GM21390 (cell line): ENCODE results near the gene GRID1.
"Not testable (repeated sequence)": the region's sequence is repeated elsewhere in the genome, so short reads cannot be mapped to it uniquely, and the experiment has no call there.

ENCODE experiments used
- ATAC-seq: cut with Tn5 transposase; IDR thresholded peaks from one replicate; pipeline ENCODE4 v1.9.1; 2021; ENCODE audit not compliant: unreplicated experiment

GRID1 gene

GRCh38 chr10:86053675-86054074 lies 312.9 kb downstream of the GRID1 start:
- no peak for ATAC-seq

DNA sequence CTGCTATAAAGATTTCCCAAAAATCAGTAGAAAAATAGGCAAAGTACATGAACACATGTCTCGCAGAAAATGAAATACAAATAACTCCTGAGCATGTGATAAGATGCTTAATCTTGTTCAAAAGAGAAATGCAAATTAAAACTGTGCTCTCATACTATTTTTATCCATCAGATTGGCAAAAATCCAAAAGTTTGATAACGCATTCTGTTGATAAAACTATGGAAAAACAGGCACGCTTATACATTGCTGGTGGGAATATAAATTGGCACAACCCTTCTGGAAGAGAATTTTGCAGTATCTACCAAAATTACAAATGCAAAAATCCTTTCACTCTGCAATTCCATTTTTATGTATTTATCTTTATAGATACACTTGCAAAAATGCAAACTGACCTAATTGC lies 315.0 kb downstream of the GRID1 start:
- ATAC-seq = no peak

DNA sequence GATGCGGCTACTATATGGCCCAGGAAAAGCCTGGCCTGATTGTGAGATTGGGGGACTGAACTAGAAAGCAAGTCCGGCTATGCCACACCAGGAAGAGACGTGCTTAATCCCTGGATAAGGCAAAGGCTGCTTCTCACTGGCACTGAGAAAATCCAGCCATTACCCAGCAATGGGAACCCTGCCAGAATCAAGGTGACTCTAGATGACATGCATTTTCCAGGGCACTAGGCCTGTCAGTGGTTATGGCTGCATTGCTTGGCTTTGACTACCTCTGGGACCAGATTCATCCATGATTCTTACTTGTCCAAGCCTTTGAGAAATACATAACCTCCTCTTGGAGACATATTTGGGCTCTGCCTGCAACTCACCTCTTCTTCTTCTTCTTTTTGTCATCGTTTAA lies 317.2 kb downstream of the GRID1 start:
- no peak for ATAC-seq

- no peak for ATAC-seq
These were observed 317.6 kb downstream of the GRID1 start for GRCh38 chr10:86048973-86049372.

DNA sequence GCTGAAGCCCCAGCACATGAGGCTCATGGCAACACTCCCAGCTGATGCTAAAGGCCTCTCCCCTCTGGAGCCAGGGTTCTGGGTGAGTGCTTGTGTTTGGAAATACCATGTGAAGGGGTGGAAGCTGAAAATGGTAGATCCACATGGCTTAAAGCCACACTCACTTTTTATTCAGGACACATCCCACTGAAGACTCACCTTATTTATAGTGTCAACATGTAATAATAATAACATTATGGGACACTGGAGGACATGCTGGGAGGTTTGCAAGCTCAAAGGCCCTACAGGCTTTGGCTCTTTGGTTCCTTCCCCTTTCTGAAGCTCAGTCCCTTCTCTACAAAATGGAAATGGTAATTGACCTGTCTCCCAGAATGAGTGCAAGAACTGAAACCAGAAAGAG lies 318.0 kb downstream of the GRID1 start:
- ATAC-seq = no peak

DNA sequence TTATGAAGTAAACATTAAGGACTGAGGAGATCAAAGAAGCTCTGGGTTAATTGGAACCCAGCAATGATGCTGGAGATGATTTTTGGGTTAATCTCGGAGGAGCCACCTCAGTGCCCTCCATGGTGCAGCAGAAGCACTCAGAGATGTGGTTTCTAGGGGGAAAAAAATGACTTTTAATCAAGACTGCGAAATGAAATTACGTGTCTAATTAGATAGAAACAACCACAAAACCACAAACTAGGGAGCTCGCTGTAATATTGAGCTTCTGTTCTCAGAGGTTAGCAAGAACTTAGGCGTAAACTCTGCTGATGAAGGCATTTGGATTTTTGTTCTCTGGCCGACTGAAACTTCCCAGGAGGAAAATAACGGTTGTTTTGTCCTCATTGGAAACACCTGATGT lies 319.0 kb downstream of the GRID1 start:
- ATAC-seq = no peak

DNA sequence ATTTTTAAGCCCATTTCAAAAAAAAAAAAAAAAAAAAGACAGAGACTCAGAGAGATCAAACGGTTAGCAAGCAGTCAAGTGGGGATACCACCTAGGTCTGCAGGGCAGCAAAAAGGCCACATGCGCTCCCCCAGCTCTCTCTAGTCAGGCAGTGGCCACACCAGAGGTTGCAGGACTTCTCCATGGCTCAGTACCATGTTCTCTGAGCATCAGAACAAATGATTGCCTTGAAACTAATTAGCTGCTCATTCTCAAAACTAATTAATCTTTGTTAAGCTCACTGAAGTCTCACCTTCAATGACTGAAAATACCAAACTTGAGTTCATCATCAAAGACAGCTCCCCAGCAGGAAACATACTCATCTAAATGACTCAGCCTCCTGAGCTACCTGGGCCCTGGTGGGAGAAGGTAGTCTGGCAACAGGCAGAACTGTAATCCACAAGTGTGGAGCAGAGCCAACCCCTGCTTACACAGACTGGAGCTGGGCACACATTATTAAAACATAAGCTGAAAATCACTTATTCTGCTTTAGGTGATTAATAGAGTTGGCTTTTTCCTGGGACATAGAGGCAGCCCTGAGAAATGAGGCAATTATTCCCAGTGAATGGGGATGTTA lies 319.6 kb downstream of the GRID1 start:
- no peak for ATAC-seq

GRCh38 chr10:86045896-86046295 lies 320.7 kb downstream of the GRID1 start:
- ATAC-seq = no peak

DNA sequence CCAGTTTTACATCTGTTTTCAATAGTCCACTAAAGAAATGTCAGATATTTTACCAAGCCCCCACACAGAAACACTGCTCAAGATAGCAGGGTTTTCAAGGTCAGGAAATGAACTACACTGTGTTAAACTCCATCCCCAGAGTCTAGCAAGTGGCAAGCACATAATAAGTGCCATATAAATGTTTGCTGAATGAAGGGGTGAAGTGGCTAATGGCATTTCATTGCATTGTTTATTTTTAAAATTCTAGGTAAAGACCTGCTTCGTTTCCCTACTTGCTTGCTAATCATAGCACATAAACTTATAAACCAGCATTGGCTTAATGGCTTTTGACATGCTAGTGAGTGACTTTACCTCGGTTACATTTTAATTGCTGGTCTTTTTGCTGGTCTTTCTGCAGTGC lies 322.6 kb downstream of the GRID1 start:
- ATAC-seq = no peak

- no peak for ATAC-seq
These were observed 323.4 kb downstream of the GRID1 start for GRCh38 chr10:86043236-86043635.

DNA sequence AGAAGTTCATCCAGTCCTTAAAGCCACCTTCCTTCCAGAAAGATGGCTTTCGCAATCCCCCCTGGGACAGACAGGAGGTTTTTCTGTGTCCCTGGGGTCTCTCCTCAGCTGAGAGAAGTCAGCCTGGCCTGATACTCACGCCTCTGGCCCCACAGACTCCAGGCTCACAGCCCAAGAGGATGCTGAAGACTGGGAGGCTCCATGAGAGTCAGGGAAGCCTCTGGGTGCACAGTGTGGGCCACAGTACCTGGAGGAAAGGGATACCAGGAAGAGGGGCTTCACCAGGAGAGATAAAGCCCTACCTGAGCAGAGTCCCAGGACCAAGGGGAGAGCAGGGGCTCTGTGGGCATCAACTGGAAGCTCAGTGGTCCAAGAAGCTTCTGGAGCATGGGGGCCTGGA lies 324.4 kb downstream of the GRID1 start:
- no peak for ATAC-seq

GRCh38 chr10:86041116-86041515 lies 325.5 kb downstream of the GRID1 start:
- ATAC-seq = no peak

DNA sequence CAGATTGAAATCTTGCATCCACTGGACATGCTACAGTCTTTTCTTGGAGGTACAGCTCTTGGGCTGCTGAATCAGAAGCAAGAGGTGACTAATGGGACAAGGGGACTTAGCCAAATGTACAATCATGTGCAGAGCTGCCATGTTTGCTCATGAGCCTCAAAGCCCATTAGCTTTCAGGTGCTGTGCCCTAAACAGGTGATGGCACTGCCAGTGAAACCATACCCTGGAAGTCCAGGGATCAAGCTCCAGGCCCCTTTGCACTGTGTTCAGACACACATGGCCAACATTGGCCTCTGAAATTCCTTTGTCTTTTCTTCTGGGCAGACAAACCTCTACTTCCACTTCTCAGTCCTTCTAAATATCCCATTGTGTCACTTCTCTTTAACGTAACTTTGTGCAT lies 328.2 kb downstream of the GRID1 start:
- ATAC-seq = no peak

DNA sequence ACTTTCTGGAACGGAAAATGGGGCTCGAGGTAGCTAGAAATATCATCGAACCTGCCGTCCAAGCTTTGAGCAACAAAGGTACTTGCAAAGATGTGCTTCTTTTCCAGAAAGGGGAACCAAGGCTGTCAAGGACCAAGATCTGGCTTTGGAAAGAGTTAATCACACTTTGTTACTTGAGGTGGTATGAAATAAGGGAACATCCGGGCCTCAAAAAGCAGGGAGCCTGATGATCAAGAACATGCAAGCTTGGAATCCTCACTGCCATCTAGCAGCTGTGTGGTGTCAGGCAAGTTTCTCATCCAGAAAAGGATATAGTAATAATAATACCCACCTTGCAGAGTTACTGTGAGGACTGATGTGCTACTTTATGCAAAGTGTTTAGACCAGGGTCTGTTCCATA lies 329.5 kb downstream of the GRID1 start:
- no peak for ATAC-seq

DNA sequence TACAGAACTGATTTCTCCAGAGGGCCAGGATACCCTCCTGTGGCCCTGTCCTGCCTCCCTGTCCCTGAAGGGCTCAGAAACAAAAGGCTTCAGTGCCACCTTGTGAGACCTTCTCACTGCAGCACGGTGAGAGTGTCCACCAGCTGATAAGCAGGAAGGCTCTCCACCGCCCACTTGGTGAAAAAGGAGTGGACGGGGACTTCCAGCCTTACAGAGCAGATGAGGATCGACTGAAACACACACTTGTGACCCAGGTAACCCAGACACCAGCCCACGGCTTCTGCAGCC lies 330.1 kb downstream of the GRID1 start:
- ATAC-seq = no peak

DNA sequence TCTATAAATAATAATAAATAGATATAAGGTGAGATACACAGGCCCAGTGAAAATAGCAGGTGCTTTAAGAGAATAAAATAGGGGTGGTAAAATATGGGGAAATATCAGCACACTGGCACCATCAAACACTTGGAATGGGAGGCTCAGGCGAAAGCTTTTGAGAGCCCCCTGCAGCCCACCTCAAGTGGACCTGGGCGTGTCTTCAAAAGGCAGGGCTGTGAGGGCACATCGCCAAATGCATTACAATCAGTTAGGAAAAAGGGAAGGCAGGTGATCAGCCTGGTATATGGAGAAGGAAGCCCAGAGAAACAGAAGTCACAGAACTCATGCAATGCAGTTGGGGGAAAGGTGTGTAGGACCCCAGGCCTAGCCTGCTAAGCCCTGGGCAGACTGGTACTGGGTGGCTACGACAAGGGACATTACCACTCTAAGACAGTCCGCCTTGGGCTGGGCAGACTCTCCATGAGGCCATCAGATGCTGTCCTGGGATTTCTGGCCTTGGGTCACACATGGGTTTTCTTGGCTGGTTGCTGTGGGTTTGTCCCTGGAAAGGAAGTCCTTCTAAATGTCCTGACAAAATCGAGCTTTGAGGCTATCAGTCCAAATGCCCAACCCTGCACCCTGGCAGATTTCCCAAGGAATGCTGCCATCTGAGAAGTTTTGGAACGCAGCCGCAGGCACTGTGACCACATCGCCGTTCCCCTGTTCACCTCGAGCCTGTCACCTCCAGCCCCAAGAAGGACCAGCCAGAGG lies 330.6 kb downstream of the GRID1 start:
- no peak for ATAC-seq

- ATAC-seq = no peak
These were observed 331.9 kb downstream of the GRID1 start for GRCh38 chr10:86034710-86035109.

DNA sequence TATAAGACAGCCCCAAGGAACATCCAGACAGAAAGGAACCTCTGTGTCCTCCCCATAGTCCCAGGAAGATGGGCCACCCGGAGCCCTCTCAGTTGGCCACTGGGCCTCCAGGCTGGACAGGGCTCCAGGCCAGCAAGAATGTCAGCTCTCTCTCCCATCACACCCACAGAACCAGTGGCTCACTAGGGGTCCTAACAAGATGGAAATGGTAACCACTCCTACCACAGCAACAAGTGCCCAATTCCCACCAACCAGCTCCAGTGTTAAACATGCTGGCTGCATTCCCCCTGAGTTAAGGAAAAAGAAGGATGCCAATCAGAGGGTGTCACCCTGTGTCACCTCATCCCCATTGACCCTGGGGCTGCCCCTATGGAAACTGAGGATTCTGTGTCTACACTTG lies 333.0 kb downstream of the GRID1 start:
- ATAC-seq = no peak

GRCh38 chr10:86032087-86032486 lies 334.5 kb downstream of the GRID1 start:
- ATAC-seq = not testable (repeated sequence)

DNA sequence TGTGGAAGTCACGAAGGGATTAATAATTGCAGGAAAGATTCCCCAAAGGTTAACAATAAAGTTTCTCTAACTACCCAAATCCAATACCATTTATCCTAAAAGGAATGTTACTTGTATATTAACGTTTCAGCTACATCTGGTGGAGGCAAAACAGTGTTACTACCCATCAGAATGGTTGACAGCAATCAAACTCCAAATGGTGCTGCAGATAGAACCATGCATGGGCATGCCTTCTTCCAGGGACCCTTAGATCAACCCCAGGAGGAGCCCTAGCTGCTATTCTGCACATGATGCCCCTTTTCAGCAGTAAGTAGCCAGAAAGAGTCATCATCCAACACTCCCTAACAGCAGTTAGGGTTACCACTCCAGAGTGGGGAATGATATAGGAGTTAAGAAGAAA lies 336.3 kb downstream of the GRID1 start:
- no peak for ATAC-seq

DNA sequence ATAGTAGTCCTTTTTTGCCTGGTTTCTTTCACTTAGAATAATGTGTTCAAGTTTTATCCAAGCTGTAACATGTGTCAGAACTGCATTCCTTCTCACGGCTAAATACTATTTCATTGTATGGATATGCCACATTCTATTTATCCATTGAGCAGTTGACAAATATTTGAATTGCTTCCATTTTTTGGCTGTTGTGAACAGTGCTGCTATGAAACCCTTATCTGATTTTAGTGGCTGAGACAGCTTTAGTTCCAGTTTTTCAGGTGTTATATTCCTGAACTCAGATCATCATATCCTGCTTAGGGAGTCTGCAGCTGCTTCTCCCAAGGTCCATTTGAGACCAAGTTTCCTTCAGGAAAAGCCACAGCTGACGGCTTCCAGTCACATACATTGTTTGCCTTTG lies 339.2 kb downstream of the GRID1 start:
- ATAC-seq = no peak

- ATAC-seq = no peak
These were observed 341.1 kb downstream of the GRID1 start for GRCh38 chr10:86025509-86025908.
